HG03025 (cell line): ENCODE results near the gene PALMD.

ENCODE experiments used
- ATAC-seq: cut with Tn5 transposase; IDR thresholded peaks from one replicate; pipeline ENCODE4 v1.9.1; 2021; ENCODE audit warnings: mild to moderate bottlenecking, moderate library complexity; ENCODE audit not compliant: unreplicated experiment, low FRiP score

PALMD gene

DNA sequence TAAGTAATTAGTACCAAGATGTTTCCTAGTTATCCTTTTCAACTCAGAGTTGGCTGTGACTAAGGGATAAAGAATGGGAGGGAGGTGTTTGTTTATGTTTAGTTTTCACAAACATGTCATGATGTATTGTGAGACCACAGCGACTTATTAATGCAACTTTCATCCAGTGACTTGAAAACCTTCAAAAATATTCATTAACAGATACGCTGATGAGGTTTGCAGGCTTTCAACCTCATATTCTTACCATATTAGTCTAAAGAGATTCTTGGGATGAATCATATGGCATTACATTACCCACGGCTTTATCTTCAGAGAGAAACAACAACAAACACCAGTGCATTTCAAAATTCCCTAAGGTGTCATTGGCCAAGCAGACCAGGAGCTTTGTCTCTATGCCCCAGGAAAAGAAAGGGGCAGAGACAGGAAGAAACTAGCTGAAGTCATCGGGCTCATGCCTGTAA, 36.4 kb downstream of the PALMD start:
- no peak for ATAC-seq

DNA sequence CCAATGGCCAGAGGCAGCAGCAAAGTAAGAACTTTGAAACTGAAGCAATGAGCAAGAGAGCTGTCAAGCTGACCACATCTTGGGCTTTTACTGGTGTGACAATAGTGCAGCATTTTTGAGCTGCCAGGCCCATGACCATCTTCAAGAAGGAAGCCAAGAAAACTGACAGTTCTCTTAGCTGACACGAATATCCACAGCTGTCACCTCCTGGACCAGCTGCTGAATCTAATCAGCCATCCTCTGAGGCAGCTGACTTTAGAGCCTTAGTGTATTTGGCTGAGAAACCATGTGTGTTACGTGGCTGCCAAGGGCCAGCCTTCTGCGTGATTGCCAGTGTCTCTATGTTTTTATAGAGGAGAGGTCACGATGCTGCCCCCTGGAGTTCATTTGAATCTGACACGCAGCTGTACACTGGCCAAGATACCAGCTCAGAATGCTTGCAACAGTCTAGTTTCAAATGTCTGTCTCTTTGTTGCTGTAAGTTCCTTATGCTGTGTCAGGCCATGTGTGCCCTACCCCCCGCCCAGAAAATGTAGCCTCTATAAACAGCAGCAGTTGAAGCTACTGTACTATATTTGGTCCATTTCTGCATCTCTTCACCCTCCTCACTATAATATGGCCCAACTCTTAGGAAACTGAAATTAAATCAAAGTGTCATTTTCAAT, 39.7 kb downstream of the PALMD start:
- ATAC-seq, result peak; percentile 97

DNA sequence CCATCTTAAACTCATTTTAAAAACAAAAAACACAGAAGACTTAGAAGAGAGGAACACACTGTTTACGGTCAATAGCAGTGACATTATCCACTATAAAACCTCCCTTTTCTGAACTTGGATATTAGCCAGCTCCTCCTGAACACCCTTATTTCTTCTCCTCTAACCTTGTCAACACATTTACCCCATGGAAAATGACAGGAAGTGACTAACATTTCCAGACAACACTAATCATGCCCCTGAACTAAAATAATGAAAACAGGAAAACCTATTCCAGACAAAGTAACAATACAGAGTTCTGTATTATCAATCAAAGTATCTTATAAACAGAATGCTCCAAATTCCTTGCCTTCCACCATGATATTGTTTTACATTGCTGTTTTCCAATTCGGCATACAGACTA, 45.3 kb downstream of the PALMD start:
- ATAC-seq, result no peak

DNA sequence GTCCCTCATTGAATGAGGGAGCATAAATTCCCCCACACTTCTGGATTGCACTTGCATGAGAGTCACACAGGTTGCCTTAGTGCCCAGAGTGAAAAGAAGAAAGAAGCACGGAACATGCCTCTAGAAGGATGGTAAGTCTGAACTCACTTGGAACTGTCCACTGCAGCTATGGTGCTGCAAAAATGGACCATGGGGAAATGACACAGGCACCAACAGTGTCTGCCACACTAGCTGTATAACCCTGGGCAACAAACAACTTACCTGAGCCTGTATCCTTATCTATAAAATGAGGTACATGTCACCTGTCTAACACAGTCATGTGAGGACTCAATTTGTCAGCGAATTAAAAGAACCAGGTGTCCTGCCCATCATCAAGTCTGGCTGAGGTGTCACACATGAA, 50.7 kb downstream of the PALMD start:
- ATAC-seq, result no peak

DNA sequence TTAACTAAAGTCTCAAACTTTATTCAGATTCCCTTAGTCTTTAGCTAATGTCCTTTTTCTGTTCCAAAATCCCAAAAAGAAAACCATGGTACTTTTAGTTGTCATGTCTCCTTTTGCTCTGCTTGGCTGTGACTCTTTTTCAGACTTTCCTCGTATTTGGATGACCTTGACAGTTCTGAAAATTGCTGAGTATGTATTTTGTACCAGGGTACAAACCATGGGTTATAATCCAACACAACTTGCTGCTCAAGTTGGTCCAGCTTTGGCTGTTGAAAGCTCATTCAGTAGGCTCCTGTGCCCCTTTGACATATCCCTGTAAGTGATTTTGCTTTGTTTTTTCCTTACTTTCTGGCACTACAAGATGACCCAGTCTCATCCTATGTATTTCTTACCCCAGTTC, 51.7 kb downstream of the PALMD start:
- ATAC-seq, result no peak

DNA sequence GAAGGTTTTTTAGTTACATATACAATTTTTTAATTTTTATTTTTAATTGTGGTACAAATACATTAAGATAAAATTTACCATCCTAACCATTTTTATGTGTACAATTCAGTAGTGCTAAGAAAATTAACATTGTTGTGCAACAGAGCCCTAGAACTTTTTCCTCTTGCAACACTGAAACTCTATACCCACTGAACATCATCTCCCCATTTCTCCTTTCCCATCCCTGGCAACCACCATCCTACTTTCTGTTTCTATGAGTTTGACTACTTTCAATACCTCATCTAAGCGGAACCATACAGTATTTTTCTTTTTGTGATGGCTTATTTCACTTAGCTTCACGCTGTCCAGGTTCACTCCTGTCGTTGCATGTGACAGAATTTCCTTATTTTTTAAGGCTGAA, 54.1 kb downstream of the PALMD start:
- no peak for ATAC-seq

GRCh38 chr1:99702221-99702620, 56.3 kb downstream of the PALMD start:
- ATAC-seq, result no peak

- no peak for ATAC-seq
Measured at GRCh38 chr1:99704356-99704816, 58.5 kb downstream of the PALMD start.

- no peak for ATAC-seq
Measured at GRCh38 chr1:99705385-99705784, 59.5 kb downstream of the PALMD start.

DNA sequence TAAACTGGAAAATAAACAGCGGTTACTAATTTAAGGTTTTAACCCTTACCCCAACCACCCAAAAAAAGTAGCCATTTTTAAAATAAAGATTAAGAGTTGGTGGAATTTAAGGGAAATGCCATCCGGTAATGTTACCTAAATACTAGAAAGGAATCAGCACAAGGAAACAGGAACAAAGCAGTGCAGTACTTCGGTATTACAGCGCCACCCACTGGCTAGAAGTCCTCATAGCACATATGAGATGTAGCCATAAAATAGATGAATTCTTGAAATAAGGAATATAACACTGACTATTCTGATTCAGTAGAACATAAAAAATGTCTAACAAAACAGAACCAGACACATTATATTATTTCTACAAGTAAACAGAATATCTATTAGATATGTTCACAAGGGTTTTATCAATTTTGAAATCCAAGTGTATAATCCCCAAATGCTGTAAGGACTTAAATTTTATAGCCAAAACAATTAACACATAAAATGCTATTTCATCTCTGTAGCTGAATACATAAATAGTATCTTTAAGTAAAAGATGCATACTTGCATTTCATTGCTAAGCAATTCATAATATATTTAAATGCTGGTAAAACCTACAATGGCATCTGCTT, 61.7 kb downstream of the PALMD start:
- peak; percentile 74 for ATAC-seq

GRCh38 chr1:99710994-99711393, 65.1 kb downstream of the PALMD start:
- ATAC-seq, result no peak

- no peak for ATAC-seq
Measured at GRCh38 chr1:99713006-99713405, 67.1 kb downstream of the PALMD start.

DNA sequence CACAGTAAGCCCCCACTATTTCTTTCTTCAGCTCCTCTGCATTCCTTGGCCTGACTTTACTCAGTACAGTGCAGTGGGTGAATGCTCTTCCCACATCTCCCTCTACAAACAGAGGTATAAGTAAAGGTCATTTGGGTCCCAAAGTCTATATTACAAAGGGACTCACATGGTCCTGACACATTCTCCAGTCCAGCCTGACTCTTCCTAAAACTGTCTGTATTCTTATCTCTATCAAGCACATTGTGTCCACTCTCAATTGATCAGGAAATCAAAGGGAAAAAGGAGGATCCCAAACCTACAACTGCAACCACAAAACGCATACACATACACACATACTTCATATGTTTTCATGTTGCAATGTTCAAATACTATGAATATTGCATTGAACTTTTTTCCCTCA, 71.1 kb downstream of the PALMD start:
- ATAC-seq, result no peak

- no peak for ATAC-seq
Measured at GRCh38 chr1:99723251-99723650, 77.3 kb downstream of the PALMD start.

DNA sequence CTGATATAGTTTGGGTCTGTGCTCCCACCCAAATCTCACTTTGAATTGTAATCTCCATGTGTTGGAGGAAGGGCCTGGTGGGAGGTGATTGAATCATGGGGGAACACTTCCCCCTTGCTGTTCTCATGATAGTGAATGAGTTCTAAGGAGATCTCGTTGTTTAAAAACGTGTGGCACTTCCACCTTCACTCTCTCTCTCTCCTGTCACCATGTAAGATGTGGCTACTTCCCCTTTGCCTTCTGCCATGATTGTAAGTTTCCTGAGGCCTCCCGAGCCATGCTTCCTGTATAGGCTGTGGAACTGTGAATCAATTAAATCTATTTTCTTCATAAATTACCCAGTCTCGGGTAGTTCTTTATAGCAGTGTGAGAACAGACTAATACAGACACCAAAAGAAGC, 80.1 kb downstream of the PALMD start:
- no peak for ATAC-seq

- ATAC-seq, result no peak
Measured at GRCh38 chr1:99726407-99726806, 80.5 kb downstream of the PALMD start.

- no peak for ATAC-seq
Measured at GRCh38 chr1:99726818-99727217, 80.9 kb downstream of the PALMD start.

GRCh38 chr1:99727575-99728185, 81.8 kb downstream of the PALMD start:
- ATAC-seq, result no peak

DNA sequence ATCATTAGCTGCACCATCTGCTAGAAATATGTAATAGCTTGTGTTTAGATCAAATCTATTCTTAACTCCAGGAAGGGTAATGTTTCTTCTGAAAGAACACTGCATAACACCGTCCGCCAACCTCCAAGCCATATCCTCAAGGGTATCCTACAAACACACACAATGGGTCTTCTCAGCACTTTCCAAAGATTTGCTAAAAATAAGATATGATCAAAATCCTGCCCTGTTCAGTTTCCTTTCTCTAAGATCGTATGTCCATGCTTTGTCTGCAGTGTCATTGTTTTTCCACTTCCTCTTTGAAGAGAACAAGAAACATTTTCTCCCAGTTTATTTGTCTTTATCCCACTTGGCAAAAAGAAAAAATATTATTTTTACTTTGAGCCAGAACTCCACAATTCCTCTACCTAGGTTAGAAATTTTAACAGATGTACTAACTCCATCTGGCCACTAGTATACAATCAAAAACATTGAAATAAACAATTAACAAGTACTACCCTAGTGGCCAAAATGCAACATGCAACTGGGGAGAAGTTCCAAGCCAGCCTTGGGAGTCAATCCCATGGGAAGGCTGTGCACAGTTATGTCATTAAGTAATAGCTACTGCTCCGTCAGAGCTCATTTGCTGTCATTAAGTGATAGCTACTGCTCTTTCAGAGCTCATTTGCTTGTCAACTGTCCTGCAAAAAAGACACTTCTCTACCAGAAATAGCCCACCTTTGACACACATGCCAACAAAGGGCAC, 82.8 kb downstream of the PALMD start:
- no peak for ATAC-seq

DNA sequence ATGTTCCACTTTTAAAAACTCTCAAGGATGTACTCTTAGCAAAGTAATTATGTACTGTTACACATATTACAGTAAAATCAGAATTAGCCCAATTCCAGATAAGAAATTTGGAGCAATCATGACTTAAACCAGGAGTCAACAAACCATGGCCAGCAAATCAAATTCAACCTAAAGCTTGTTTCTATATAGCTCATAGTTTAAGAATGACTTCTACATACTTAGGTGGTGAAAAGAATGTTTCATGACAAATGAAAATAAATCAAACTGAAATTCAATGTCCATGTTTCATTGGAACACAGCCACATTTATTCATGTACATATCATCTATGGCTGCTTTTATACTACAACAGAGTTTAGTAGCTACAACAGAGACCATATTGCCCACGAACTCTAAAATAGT, 85.5 kb downstream of the PALMD start:
- ATAC-seq, result no peak

GRCh38 chr1:99735852-99736251, 89.9 kb downstream of the PALMD start:
- ATAC-seq, result no peak
